ENCODE results near the gene CREB3.

Gene CREB3

GRCh38 chr9:35759795-35760194 is 27.3 kb downstream of the CREB3 start:
- no peak for DNase-seq (ENCODE audit: low read depth)
- H3K4me3 ChIP-seq (ENCODE audit: low read depth, low read length): no peak overlapping the region
- TF ChIP-seq CTCF (IDR thresholded peaks at IDR 0.05; ENCODE audit: control insufficient read depth, extremely low read depth, insufficient read depth): no peak

- TF ChIP-seq CTCF (IDR thresholded peaks at IDR 0.05; ENCODE audit: control insufficient read depth, extremely low read depth, insufficient read depth): no peak
- no peak overlapping the region for H3K4me3 ChIP-seq (ENCODE audit: low read depth, low read length)
- DNase-seq (ENCODE audit: low read depth): no peak
Observed at GRCh38 chr9:35760651-35761050, 28.2 kb downstream of the CREB3 start.

GRCh38 chr9:35763181-35763580 is 30.7 kb downstream of the CREB3 start:
- DNase-seq (ENCODE audit: low read depth): no peak
- H3K4me3 ChIP-seq (ENCODE audit: low read depth, low read length): no peak overlapping the region
- no peak for TF ChIP-seq CTCF (IDR thresholded peaks at IDR 0.05; ENCODE audit: control insufficient read depth, extremely low read depth, insufficient read depth)

- no peak for TF ChIP-seq CTCF (IDR thresholded peaks at IDR 0.05; ENCODE audit: control insufficient read depth, extremely low read depth, insufficient read depth)
Observed at GRCh38 chr9:35763803-35764202, 31.3 kb downstream of the CREB3 start.

GRCh38 chr9:35766997-35767396 is 34.5 kb downstream of the CREB3 start:
- DNase-seq (ENCODE audit: low read depth): no peak
- no peak for TF ChIP-seq CTCF (IDR thresholded peaks at IDR 0.05; ENCODE audit: control insufficient read depth, extremely low read depth, insufficient read depth)
- H3K4me3 ChIP-seq (ENCODE audit: low read depth, low read length): no peak overlapping the region

More at GRCh38 chr9:35763803-35764202, 31.3 kb downstream of the CREB3 start:
- no peak overlapping the region for H3K4me3 ChIP-seq (ENCODE audit: low read depth, low read length)
- no peak for DNase-seq (ENCODE audit: low read depth)

GRCh38 chr9:35767458-35767857 is 35.0 kb downstream of the CREB3 start:
- no peak for DNase-seq (ENCODE audit: low read depth)
- H3K4me3 ChIP-seq (ENCODE audit: low read depth, low read length): no peak overlapping the region
- no peak for TF ChIP-seq CTCF (IDR thresholded peaks at IDR 0.05; ENCODE audit: control insufficient read depth, extremely low read depth, insufficient read depth)

GRCh38 chr9:35769763-35770162 is 37.3 kb downstream of the CREB3 start:
- TF ChIP-seq CTCF (IDR thresholded peaks at IDR 0.05; ENCODE audit: control insufficient read depth, extremely low read depth, insufficient read depth): no peak
- DNase-seq (ENCODE audit: low read depth): no peak
- no peak overlapping the region for H3K4me3 ChIP-seq (ENCODE audit: low read depth, low read length)

Data from LNCaP clone FGC (cell line).